ENCODE data around the gene UFD1.

Gene UFD1

DNA sequence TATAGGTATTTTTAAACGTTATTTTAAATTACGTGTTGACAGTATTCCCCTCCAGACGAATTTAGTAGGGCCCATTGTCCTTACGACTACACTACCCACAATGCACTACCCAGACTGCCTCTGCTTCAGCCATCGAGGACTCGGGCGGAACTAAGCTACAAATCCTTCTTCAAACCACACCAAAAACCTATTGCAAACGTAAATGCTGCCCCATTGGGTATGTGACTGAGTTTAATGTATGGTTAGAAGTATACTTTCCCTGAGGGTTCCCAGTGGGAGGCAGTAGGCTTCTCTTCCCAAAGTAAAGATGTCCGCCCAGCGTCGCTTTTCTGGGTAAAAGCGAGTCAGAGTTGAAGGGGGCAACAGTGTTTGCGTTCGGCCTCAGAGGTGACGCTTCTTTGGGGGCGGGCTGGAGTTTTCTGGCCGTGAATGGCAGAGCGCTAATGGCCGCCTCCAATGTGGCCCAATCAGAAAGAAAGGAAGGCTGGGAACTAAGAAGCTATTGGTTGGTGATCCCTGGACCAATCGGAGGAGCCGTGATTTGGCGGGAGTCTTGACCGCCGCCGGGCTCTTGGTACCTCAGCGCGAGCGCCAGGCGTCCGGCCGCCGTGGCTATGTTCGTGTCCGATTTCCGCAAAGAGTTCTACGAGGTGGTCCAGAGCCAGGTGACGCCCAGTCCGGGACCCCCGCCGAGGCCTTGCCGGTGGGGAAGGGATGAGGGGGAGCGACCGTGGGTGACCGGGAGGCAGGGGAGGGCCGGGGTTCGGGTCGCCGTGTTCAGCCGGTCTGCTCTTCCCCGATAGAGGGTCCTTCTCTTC, 571 bp upstream of the UFD1 start, which contains the start of gene CDC45:
TSS of gene CDC45 (plus strand) at position 566 of the 818 bp plus-strand sequence. CDS start at position 615, 49 bp downstream.
- Histone ChIP-seq H3K27me3 (ENCODE audit: low read depth) (no peaks in the 10 kb centered on the region), H3K36me3 (replicated peaks) (peaks cover 49% of the 10 kb centered on the region), H3K4me1 (peaks cover 5% of the 10 kb centered on the region), H3K9me3 (no peaks in the 10 kb centered on the region), H3K4me3 (peak within 1 kb of the TSS; percentile 92)
- in situ Hi-C loops (cut with MboI; ENCODE audit: low sequenced_read_pairs) = no loop called here
- peak; percentile 96 to 99 for DNase-seq (ENCODE audit: low spot score in 2 of 2)

DNA sequence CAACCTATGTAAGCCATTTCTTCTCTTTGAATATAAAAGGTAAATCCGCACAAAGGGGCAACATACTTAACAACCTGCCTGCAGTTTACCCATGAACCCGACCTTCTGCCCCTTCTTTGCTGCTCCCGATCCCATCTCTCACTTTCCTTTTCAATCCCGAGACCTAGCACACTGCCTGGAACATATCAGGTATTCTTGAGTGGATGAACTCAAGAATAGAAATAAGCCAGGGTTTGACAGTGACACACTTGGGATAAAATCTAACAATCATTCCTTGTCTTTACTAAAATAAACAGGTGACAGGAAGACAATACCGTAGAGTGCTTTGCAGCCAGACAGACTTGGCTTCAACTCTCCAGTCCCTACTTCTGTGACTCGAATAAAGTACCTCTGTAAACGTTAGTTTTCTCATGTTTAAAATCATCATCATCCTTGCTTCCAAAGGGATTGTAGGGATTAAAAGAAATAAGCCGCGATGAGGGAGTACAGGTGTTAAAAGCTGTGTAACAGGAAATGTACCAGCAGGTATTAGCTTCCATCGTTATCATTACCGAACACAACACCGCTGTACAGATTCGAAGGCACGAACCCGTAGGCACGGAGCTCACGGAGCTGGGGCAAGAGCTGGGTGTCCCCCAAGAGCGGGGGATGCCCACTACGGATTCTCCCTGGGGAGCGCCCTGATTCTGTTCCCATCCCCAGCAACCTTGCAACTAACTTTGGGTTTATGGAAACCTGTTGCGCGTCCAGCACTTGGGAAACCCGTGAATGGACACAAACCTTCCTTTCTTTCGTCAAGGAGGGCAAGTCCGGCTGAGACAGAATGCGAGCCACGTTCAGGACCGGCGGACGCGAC, 720 bp downstream of the UFD1 start:
- DNase-seq (ENCODE audit: low spot score in 2 of 2) = no peak
- H3K4me1 ChIP-seq = peaks cover 5% of the 10 kb centered on the region
- H3K36me3 ChIP-seq (replicated peaks) = peaks cover 49% of the 10 kb centered on the region
- H3K4me3 ChIP-seq = peak overlapping the region; percentile 92
- H3K27me3 ChIP-seq (ENCODE audit: low read depth) = no peaks in the 10 kb centered on the region
- no peaks in the 10 kb centered on the region for H3K9me3 ChIP-seq
- in situ Hi-C loops (cut with MboI; ENCODE audit: low sequenced_read_pairs) = no loop called here

DNA sequence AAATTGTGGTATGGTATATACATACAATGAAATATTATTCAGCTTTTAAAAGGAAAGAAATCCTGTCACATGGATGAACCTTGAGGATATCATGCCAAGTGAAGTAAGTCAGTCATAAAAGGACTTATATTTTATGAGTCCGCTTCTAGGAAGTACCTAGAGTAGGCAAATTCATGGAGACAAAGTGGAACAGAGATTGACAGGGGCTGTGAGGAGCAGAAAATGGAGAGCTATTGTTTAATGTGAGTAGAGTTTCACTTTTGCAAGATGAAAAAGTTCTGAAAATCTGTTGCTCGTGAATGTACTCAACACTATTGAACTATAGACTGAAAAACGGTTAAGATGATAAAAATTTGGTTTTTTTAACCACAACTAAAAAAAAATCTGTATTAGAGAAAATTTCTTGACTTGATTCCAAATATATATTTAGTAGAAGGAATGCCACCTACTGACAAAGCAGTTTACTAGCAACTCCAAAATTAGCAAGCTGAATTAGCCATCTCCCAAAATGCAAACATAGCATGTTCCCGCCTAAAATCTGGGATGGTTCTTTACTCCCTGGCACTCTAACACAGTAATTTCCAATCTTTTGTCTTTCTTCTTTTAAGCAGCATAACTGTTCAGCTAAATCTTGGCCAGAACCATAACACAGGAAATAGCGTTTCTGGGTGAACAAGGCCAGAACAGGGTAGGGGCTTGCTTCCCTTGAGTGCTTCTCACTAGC, 1.5 kb downstream of the UFD1 start:
- H3K4me3 ChIP-seq = peak overlapping the region; percentile 92
- no peak for DNase-seq (ENCODE audit: low spot score in 2 of 2)
- no peaks in the 10 kb centered on the region for H3K27me3 ChIP-seq (ENCODE audit: low read depth)
- no peaks in the 10 kb centered on the region for H3K9me3 ChIP-seq
- peaks cover 48% of the 10 kb centered on the region for H3K36me3 ChIP-seq (replicated peaks)
- peaks cover 5% of the 10 kb centered on the region for H3K4me1 ChIP-seq
- in situ Hi-C loops (cut with MboI; ENCODE audit: low sequenced_read_pairs) = no loop called here

DNA sequence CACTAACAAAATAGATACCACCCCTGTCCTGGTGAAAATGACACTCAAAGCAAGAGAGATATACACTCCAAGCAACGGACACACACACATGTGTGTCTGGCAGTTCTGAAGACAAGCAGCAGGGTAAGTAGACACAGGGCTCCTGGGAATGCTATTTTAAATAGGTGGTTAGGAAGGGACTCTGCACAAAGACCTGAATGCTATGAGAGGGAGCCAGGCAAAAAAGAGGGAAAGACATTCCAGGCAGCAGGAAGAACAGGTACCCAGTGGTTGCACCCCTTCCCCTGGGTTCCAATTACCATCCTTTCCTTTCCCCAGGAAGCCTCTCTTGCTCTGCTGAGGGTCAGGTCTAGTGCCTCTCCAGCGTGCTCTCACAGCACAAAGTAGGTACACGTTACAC, 3.0 kb downstream of the UFD1 start:
- no peaks in the 10 kb centered on the region for H3K9me3 ChIP-seq
- no peak overlapping the region for H3K4me3 ChIP-seq
- H3K4me1 ChIP-seq = peaks cover 5% of the 10 kb centered on the region
- in situ Hi-C loops (cut with MboI; ENCODE audit: low sequenced_read_pairs) = no loop called here
- H3K27me3 ChIP-seq (ENCODE audit: low read depth) = no peaks in the 10 kb centered on the region
- H3K36me3 ChIP-seq (replicated peaks) = peaks cover 49% of the 10 kb centered on the region
- no peak for DNase-seq (ENCODE audit: low spot score in 2 of 2)

DNA sequence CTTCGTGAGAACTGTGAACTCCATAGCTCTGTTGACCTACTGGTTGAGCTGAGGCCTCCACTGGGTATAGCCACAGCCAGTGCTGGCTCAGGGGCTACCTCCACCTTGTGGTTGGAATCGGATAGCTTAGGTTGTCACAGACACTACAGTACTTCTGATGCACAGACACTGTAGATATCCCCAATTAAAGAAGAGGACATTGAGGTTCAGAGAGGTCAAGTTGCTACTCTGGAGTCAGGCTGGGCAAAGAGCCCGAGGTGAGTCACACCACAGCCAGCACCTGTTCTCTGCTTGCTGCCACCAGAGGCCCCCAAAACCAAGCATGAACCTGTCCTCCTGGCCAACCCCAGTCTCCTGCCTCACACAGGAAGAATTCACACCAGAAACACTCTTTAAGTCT, 5.4 kb downstream of the UFD1 start:
- Histone ChIP-seq H3K9me3 (no peaks in the 10 kb centered on the region), H3K4me3 (no peak overlapping the region), H3K36me3 (replicated peaks) (peaks cover 70% of the 10 kb centered on the region), H3K4me1 (peaks cover 5% of the 10 kb centered on the region), H3K27me3 (ENCODE audit: low read depth) (no peaks in the 10 kb centered on the region)
- no peak for DNase-seq (ENCODE audit: low spot score in 2 of 2)
- in situ Hi-C loops (cut with MboI; ENCODE audit: low sequenced_read_pairs) = no loop called here

DNA sequence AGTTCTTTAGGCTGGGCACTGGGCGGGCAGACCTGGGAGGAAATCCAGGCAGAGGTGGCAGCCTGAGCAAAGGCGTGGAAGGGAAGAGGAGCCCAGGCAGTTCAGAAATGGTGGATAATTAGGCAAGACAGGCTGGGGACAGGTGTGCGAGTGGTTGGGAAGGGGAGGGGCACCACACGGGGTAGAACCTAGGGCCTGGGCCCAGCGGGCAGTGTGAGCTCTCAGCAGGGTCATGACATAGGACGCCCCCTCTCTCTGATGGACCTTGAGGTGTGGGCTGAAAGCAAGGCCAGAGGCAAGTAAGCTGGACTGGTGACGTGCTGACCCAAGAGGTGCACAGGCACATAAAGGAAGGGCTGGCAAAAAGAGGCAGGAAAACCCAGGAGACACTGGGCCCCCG, 6.8 kb downstream of the UFD1 start:
- in situ Hi-C loops (cut with MboI; ENCODE audit: low sequenced_read_pairs) = no loop called here
- Histone ChIP-seq H3K4me3 (no peak overlapping the region), H3K4me1 (peaks cover 3% of the 10 kb centered on the region), H3K27me3 (ENCODE audit: low read depth) (no peaks in the 10 kb centered on the region), H3K36me3 (replicated peaks) (peaks cover 83% of the 10 kb centered on the region), H3K9me3 (no peaks in the 10 kb centered on the region)
- DNase-seq (ENCODE audit: low spot score in 2 of 2) = no peak

DNA sequence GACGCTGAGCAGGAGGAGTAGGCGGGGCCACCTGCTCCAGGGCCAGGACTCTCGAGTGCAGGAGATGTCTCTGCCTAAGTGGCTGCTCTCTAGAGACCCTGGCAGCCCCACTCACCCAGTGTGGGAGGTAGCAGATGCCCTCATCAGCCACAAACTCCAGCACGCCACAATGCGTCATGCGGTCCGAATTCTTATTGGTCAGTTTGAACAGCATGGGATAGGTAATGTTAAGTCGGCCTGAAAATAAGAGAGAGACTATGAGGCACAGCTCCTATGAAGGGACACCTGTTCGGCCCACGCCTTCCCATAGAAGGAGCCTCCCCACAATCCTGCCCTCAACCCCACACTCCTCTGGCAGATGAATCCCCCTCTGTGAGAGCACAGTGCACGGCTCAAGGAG, 7.4 kb downstream of the UFD1 start:
- Histone ChIP-seq H3K27me3 (ENCODE audit: low read depth) (no peaks in the 10 kb centered on the region), H3K4me3 (no peak overlapping the region), H3K36me3 (replicated peaks) (peaks cover 85% of the 10 kb centered on the region), H3K9me3 (no peaks in the 10 kb centered on the region), H3K4me1 (no peaks in the 10 kb centered on the region)
- in situ Hi-C loops (cut with MboI; ENCODE audit: low sequenced_read_pairs) = no loop called here
- no peak for DNase-seq (ENCODE audit: low spot score in 2 of 2)

DNA sequence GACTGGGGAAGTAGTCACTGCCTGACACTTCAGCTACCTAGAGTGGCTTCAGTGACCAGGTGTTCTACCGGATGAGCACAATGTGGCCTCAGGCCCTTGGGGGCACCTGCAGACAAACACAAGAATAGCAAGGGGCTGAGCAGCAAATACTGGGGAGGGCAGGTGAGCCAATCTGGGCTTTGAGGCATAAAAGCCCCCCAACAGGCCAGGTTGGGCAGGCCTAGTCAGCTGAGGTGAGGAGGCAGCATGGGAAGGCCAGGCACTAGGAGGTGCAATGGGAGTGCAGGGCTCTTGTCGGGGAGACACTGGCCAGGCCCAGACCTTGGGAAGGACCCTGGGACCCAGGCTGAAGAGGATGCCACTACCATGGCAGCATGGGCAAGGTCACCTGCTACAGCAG, 9.0 kb downstream of the UFD1 start:
- no peak for DNase-seq (ENCODE audit: low spot score in 2 of 2)
- Histone ChIP-seq H3K9me3 (no peaks in the 10 kb centered on the region), H3K36me3 (replicated peaks) (peaks cover 90% of the 10 kb centered on the region), H3K4me3 (no peak overlapping the region), H3K27me3 (ENCODE audit: low read depth) (no peaks in the 10 kb centered on the region), H3K4me1 (no peaks in the 10 kb centered on the region)
- in situ Hi-C loops (cut with MboI; ENCODE audit: low sequenced_read_pairs) = no loop called here

DNA sequence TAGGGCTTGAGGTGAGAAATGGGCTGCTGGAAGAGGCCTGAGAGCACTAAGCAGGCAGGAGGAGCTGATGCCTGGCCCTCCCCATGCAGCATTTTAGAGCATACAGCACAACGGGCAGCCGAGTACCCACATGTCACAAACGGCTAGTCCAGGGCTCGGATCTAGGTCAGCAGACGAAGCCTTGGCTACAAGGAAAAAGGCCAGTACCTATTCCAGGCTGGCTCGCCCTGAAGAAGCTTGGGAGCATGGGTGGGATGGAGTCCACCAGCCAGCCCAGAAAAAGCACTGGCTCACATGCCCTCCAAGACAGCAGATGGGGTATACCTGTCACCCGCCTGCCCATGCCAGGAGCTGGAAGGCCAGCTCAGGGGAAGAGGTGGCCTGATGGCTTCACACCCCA, 9.6 kb downstream of the UFD1 start:
- in situ Hi-C loops (cut with MboI; ENCODE audit: low sequenced_read_pairs) = no loop called here
- no peaks in the 10 kb centered on the region for H3K4me1 ChIP-seq
- no peak for DNase-seq (ENCODE audit: low spot score in 2 of 2)
- peaks cover 90% of the 10 kb centered on the region for H3K36me3 ChIP-seq (replicated peaks)
- H3K27me3 ChIP-seq (ENCODE audit: low read depth) = no peaks in the 10 kb centered on the region
- no peaks in the 10 kb centered on the region for H3K9me3 ChIP-seq
- H3K4me3 ChIP-seq = no peak overlapping the region

DNA sequence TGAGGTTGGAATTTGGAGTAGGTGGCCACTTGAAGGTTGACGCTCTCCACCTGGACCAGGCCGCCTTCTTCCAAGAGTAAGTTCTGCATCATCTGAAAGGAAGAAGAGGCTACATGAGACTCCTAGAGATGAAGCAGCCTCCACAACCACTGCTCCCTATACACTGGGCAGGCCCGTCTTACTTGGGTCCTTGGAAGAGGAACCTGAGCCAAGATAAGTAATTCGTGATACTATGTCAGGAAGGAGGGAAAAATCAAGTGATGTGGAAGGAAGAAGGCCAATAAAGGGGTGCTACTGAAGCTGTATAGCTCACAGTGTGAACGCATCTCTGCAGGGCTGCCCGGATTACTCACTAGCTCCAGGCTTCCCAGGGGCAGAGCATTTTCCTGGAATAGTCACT, 11.1 kb downstream of the UFD1 start:
- Histone ChIP-seq H3K4me1 (no peaks in the 10 kb centered on the region; the same call in 1 of the 2 replicates), H3K9me3 (no peaks in the 10 kb centered on the region), H3K36me3 (replicated peaks) (peaks cover 89% of the 10 kb centered on the region), H3K4me3 (no peak overlapping the region), H3K27me3 (ENCODE audit: low read depth) (no peaks in the 10 kb centered on the region)
- in situ Hi-C loops (cut with MboI; ENCODE audit: low sequenced_read_pairs) = no loop called here
- no peak for DNase-seq (ENCODE audit: low spot score in 2 of 2)

DNA sequence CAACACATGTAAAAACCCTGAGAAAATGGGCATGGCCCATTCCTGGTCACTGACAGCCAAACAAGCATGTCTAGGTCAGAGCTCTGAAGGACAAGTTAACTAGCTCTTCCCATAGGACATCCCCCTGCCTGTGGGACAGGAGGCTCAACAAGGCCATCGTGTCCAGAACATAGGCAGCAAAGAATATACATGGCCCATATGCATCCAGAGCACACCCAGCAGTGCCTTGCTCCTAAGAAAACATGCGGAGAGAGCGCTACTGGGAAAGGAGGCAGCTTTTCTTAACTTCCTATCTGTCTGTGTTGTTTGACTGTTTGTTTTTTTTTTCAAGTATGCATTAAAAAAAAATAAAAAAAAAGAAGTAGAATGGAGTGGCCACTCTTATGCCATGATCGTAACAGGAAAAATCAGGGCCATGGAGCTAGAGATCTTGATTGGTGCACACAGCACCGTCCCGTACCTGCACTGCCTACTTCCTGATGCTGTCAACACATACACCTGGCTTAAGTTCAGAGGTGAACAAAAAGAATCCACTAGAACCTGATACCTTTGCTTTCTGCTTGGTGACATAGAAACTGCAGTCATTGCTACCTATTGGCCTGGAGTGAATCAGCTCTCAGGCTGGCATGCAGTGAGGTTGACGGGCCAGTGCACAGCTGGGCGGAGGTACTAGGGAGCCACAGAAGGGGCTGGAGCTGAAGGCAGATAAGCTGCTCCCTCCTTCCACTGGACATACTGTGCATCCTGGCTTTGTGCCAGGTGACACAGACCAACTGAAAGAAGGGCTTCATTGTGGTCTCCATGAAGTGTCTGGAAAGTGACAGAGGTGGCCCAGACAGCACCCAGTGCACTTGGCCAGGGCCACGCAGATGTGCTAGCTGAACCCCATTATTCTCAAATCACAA, 11.9 kb downstream of the UFD1 start:
- Histone ChIP-seq H3K36me3 (replicated peaks) (peaks cover 91% of the 10 kb centered on the region), H3K27me3 (ENCODE audit: low read depth) (no peaks in the 10 kb centered on the region), H3K9me3 (no peaks in the 10 kb centered on the region), H3K4me3 (no peak overlapping the region), H3K4me1 (no peaks in the 10 kb centered on the region; the same call in 1 of the 2 replicates)
- in situ Hi-C loops (cut with MboI; ENCODE audit: low sequenced_read_pairs) = no loop called here
- DNase-seq (ENCODE audit: low spot score in 2 of 2) = no peak

DNA sequence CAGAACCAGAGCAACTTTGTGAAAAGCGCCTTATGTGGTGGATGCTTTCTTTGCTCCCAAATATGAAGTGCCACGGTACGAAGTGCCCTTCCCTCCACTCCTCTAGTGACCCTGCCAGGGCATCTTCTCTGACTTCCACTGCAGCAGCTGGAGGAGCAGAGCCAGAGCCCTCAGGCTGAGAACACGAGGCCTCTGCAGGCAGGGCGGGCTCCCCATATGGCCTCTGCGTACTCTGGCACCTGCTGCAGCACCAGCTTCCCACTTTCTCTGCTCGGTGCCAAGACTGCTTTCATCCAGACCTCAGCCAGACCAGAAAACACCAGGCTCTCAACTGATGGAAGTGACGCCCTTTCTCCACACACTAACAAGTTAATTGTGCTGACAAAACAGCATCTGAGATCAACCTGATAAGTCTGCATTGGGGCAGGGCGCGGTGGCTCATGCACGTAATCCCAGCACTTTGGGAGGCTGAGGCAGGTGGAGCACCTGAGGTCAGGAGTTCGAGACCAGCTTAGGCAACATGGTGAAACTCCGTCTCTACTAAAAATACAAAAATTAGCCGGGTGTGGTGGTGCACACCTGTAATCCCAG, 12.8 kb downstream of the UFD1 start:
- H3K4me1 ChIP-seq = no peaks in the 10 kb centered on the region; the same call in 1 of the 2 replicates
- H3K27me3 ChIP-seq (ENCODE audit: low read depth) = no peaks in the 10 kb centered on the region
- in situ Hi-C loops (cut with MboI; ENCODE audit: low sequenced_read_pairs) = no loop called here
- no peak for DNase-seq (ENCODE audit: low spot score in 2 of 2)
- no peak overlapping the region for H3K4me3 ChIP-seq
- H3K9me3 ChIP-seq = no peaks in the 10 kb centered on the region
- peaks cover 83% of the 10 kb centered on the region for H3K36me3 ChIP-seq (replicated peaks)

Data from HAP-1 (cell line).